OCI-LY1 (cell line): ENCODE results near the gene IGFN1.

ENCODE experiments used
- H2AFZ ChIP-seq: fragments of 200-600 bp; sonication (generic), shearing (Covaris generic); 2 replicates; pipeline ENCODE4 v1.6.0; 2014; ENCODE audit warnings: antibody characterized with exemption, mild to moderate bottlenecking, low read length
- H3F3A ChIP-seq: fragments of 200-600 bp; sonication (generic), shearing (Covaris generic); 2 replicates; pipeline ENCODE4 v1.6.0; 2014; ENCODE audit warnings: mild to moderate bottlenecking, antibody characterized with exemption, low read length, moderate library complexity; ENCODE audit not compliant: insufficient read depth
- H3K27ac ChIP-seq: fragments of 200-600 bp; sonication (generic); 2 replicates; pipeline ENCODE4 v1.5.1; 2014; ENCODE audit warnings: low read length, mixed run types, mild to moderate bottlenecking, low read depth; ENCODE audit not compliant: poor library complexity, severe bottlenecking
- H3K27me3 ChIP-seq: fragments of 200-600 bp; sonication (generic); 2 replicates; pipeline ENCODE4 v1.6.0; 2014; ENCODE audit warnings: antibody characterized with exemption, mild to moderate bottlenecking, low read length, moderate library complexity; ENCODE audit not compliant: insufficient read depth
- H3K36me3 ChIP-seq: fragments of 200-600 bp; sonication (generic); 2 replicates; pipeline ENCODE4 v1.6.1; 2014; ENCODE audit warnings: mild to moderate bottlenecking, antibody characterized with exemption, low read length, moderate library complexity, mixed read lengths; ENCODE audit not compliant: insufficient read depth
- H3K4me1 ChIP-seq: fragments of 200-600 bp; sonication (generic); 2 replicates; pipeline ENCODE4 v1.5.1; 2014; ENCODE audit warnings: mild to moderate bottlenecking, low read length, moderate library complexity; ENCODE audit not compliant: insufficient read depth, severe bottlenecking
- H3K4me2 ChIP-seq: fragments of 200-600 bp; sonication (generic), shearing (Covaris generic); 2 replicates; pipeline ENCODE4 v1.6.1; 2014; ENCODE audit warnings: low read length
- H3K4me3 ChIP-seq: fragments of 200-600 bp; sonication (generic); 2 replicates; pipeline ENCODE4 v1.5.1; 2014; ENCODE audit warnings: low read length, low read depth, mild to moderate bottlenecking, mixed read lengths; ENCODE audit not compliant: poor library complexity, severe bottlenecking
- H3K79me2 ChIP-seq: fragments of 200-600 bp; shearing (Covaris generic); 2 replicates; pipeline ENCODE4 v1.6.1; 2016; ENCODE audit warnings: mixed run types, low read length, mixed read lengths; ENCODE audit not compliant: insufficient read depth
- H3K9ac ChIP-seq: fragments of 200-600 bp; sonication (generic), shearing (Covaris generic); 2 replicates; pipeline ENCODE4 v1.6.1; 2014; ENCODE audit warnings: mild to moderate bottlenecking, low read length, mixed read lengths
- H3K9me2 ChIP-seq: fragments of 200-600 bp; sonication (generic), shearing (Covaris generic); 2 replicates; pipeline ENCODE4 v1.6.1; 2014; ENCODE audit warnings: low read depth, mild to moderate bottlenecking, low read length, mixed read lengths
- H3K9me3 ChIP-seq: fragments of 200-600 bp; shearing (Covaris generic); 2 replicates; pipeline ENCODE4 v1.6.1; 2014; ENCODE audit warnings: low read length, mixed read lengths
- H4K20me1 ChIP-seq: fragments of 200-600 bp; sonication (generic), shearing (Covaris generic); 2 replicates; pipeline ENCODE4 v1.6.0; 2016; ENCODE audit warnings: mild to moderate bottlenecking, low read length; ENCODE audit not compliant: insufficient read depth
- EZH2 ChIP-seq: fragments of 200-600 bp; sonication (generic), shearing (Covaris generic); IDR thresholded peaks from 2 replicates; pipeline ENCODE4 v1.8.0; 2017; ENCODE audit warnings: borderline replicate concordance, mixed run types, mild to moderate bottlenecking, antibody characterized with exemption, low read length, moderate library complexity, mixed read lengths
- TF ChIP-seq, protein P1 (sequence below): fragments of 200-600 bp; sonication (generic), shearing (Covaris generic); IDR thresholded peaks from 2 replicates; pipeline ENCODE4 v1.5.1; 2017; ENCODE audit warnings: mild to moderate bottlenecking, antibody characterized with exemption, low read length, moderate library complexity, mixed read lengths

IGFN1 gene

DNA sequence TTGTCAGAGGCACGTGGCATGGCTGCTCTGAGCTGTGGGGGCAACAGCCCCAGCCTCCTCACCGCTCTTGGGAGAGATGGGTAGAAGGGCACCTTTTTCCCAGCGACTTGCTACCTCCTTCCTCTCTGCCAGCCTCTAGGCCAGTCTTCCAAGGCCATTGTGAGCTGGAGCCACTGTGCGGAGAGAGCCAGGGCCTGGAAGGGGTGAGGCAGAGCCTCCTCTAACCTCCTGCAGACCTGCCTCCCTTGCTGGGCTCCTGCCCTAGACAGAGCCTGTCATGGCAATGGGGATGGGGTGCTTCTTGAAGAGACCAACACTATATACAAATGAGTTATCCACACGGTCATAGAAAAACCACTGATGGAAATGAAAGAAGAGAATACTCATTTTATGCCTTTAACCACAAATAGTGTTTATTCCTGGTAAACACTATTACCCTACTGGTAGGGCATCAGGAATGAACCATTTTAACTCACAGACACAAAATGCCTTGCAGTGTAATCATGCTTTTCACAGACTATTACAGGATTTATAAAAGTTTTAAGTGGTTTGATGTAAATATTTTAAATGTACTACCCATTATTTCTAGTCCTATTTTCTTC lies 5.0 kb upstream of the IGFN1 start:
- Histone ChIP-seq H3K4me2 (no peak overlapping the region), H3K36me3 (no peaks in the 10 kb centered on the region), H3K4me3 (no peak overlapping the region), H3K9me3 (no peaks in the 10 kb centered on the region), H3K4me1 (no peaks in the 10 kb centered on the region), H3K79me2 (no peaks in the 10 kb centered on the region), H3K9ac (no peak overlapping the region), H4K20me1 (no peaks in the 10 kb centered on the region), H2AFZ (no peak overlapping the region), H3K27ac (no peak overlapping the region), H3K9me2 (no peaks in the 10 kb centered on the region), H3F3A (no peaks in the 10 kb centered on the region), H3K27me3 (0 out of 2 replicates have a peak, but pooled peaks cover 4% of the 10 kb centered on the region)
- TF ChIP-seq, protein P1, sequence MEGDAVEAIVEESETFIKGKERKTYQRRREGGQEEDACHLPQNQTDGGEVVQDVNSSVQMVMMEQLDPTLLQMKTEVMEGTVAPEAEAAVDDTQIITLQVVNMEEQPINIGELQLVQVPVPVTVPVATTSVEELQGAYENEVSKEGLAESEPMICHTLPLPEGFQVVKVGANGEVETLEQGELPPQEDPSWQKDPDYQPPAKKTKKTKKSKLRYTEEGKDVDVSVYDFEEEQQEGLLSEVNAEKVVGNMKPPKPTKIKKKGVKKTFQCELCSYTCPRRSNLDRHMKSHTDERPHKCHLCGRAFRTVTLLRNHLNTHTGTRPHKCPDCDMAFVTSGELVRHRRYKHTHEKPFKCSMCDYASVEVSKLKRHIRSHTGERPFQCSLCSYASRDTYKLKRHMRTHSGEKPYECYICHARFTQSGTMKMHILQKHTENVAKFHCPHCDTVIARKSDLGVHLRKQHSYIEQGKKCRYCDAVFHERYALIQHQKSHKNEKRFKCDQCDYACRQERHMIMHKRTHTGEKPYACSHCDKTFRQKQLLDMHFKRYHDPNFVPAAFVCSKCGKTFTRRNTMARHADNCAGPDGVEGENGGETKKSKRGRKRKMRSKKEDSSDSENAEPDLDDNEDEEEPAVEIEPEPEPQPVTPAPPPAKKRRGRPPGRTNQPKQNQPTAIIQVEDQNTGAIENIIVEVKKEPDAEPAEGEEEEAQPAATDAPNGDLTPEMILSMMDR = no peak
- no peak for TF ChIP-seq EZH2

DNA sequence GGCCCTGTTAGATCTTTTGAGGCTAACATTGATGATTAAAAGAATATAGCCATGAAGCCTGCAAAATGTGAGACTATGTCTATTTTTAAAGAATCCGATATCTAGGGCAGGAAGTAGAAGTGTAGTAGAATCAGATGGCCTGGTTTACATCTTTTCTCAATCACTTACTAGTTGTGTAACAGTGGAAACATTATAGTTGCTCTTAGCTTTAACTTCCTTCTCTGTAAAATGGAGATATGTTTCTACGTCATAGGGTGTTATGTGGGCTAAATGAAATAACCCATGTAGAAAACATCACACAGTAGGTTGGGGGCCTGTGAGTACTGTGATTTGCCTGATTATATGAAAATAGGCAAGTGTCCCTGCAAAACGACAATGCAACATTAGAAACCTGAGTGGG lies 4.4 kb upstream of the IGFN1 start:
- no peaks in the 10 kb centered on the region for H3K9me3 ChIP-seq
- no peak overlapping the region for H2AFZ ChIP-seq
- H3K4me3 ChIP-seq = no peak overlapping the region
- H3K4me1 ChIP-seq = no peaks in the 10 kb centered on the region
- H3K27ac ChIP-seq = no peak overlapping the region
- H3K9ac ChIP-seq = no peak overlapping the region
- no peak overlapping the region for H3K4me2 ChIP-seq
- no peaks in the 10 kb centered on the region for H3K79me2 ChIP-seq
- no peaks in the 10 kb centered on the region for H3F3A ChIP-seq
- H3K9me2 ChIP-seq = no peaks in the 10 kb centered on the region
- 0 out of 2 replicates have a peak, but pooled peaks cover 4% of the 10 kb centered on the region for H3K27me3 ChIP-seq
- no peaks in the 10 kb centered on the region for H3K36me3 ChIP-seq
- H4K20me1 ChIP-seq = no peaks in the 10 kb centered on the region
- TF ChIP-seq EZH2 = no peak
- TF ChIP-seq, protein P1 = no peak

DNA sequence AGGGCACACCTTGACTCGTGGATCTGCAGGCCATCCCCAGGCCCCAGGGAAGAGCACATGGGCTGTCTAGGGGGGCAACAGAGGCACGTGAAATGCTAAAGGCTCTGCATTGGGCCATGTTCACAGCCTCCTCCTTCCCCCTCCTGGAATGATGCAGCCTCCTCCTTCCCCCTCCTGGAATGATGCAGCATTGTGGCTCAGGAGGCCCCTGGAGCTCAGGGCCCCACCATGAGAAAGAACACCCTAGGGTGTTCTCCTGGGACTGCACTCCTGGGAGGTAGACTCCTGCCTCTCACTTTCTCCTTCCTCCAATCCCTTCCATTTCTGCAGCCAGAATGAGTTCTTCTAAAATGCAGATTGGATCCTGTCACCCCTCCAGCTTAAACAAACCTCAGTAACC lies 1.5 kb upstream of the IGFN1 start:
- Histone ChIP-seq H3K4me1 (no peaks in the 10 kb centered on the region), H3K9me3 (no peaks in the 10 kb centered on the region), H3K9me2 (no peaks in the 10 kb centered on the region), H3K9ac (no peak overlapping the region), H2AFZ (no peak overlapping the region), H3K79me2 (no peaks in the 10 kb centered on the region), H4K20me1 (no peaks in the 10 kb centered on the region), H3F3A (no peaks in the 10 kb centered on the region), H3K36me3 (no peaks in the 10 kb centered on the region), H3K27me3 (0 out of 2 replicates have a peak, but pooled peaks cover 4% of the 10 kb centered on the region), H3K27ac (no peak overlapping the region), H3K4me3 (no peak overlapping the region), H3K4me2 (no peak overlapping the region)
- no peak for TF ChIP-seq EZH2
- TF ChIP-seq, protein P1 = no peak
